Activated CD4-positive, alpha-beta memory T cell treated with anti-CD3 and anti-CD28 coated beads for 36 hours (primary cell): Measurements from ENCODE around the gene H3-3A. TPM values are rescaled to one million over a fixed set of nuclear protein-coding genes. Genes with fewer than 3 reads are reported as not detected.

Source experiments
- CTCF ChIA-PET: fragments of 350-600 bp; sonication (Branson Sonifier 250); formaldehyde crosslinking; loops from one replicate; lab custom pipeline; 2021; ENCODE audit warnings: antibody characterized with exemption, inconsistent platforms; lab: Charles Lee
- POLR2A ChIA-PET: fragments of 350-600 bp; sonication (Branson Sonifier 250); formaldehyde crosslinking; loops from one replicate; lab custom pipeline; 2021; ENCODE audit warnings: antibody characterized with exemption; lab: Charles Lee
- DNase-seq: peaks from one replicate; pipeline ENCODE4 v3.0.0-alpha.2; 2020
- H3K27ac Mint-ChIP-seq: one replicate; pipeline ENCODE4 v1.8.0; 2021; ENCODE audit warnings: mixed read lengths
- H3K27me3 Mint-ChIP-seq: one replicate; pipeline ENCODE4 v1.8.0; 2021; ENCODE audit warnings: mixed read lengths
- H3K36me3 Mint-ChIP-seq: one replicate; pipeline ENCODE4 v1.8.0; 2021; ENCODE audit warnings: mixed read lengths
- H3K4me1 Mint-ChIP-seq: one replicate; pipeline ENCODE4 v1.8.0; 2021; ENCODE audit warnings: low read depth, mixed read lengths
- H3K4me3 Mint-ChIP-seq: one replicate; pipeline ENCODE4 v1.8.0; 2021; ENCODE audit warnings: mild to moderate bottlenecking, mixed read lengths
- H3K9me3 Mint-ChIP-seq: one replicate; pipeline ENCODE4 v1.8.0; 2021; ENCODE audit warnings: mixed read lengths
- intact Hi-C: fragments of 100-400 bp; cut with micrococcal nuclease; formaldehyde crosslinking; loops from one replicate; pipeline ENCODE4 v1.15.1; 2023
- total RNA-seq, 2 experiments: library from RNA; stranded (reverse); gene quantifications; one replicate each; pipeline ENCODE4 v1.2.3, GENCODE V29; 2021

H3-3A gene
- total RNA-seq, 2 experiments from 2014 or later = 317 to 320 TPM

DNA sequence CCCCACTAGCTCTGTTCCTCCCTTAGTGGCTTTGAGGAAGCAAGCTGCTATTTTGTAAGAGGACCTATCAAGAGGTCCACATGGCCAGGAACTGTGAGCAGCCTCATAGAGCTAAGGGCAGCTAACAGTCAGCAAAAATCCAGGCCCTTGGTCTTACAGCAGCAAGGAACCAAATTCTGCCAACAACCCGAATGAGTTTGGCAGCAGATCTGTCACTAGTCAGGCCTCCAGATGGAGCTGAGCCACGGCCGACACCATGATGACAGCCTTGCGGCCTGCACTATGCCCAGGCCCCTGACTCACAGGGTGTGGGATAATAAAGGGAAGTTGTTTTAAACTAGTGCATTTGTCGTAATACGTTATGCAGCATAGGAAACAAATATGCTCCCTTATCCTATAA is 28.0 kb upstream of the H3-3A start:
- CTCF ChIA-PET = no interaction called here
- H3K4me1 Mint-ChIP-seq = no peaks in the 10 kb centered on the region

DNA sequence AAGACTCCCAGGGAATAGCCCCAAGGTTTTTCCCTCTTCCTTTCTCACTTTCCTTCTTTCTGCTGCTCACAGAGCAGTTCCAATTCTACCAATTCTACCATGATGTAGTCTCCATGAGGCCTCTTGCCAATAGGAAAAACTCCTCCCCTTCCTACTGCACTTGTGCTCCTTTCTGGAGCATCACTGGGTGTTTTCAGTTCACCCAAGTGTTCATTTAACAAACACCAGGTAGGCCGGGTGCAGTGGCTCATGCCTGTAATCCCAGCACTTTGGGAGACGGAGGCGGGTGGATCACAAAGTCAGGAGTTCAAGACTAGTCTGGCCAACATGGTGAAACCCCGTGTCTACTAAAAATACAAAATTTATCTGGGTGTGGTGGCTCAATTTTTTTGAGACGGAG is 26.6 kb upstream of the H3-3A start:
- H3K27me3 Mint-ChIP-seq = no peaks in the 10 kb centered on the region
- POLR2A ChIA-PET = no interaction called here
- DNase-seq = no peak
- H3K4me1 Mint-ChIP-seq = no peaks in the 10 kb centered on the region
- no peak overlapping the region for H3K27ac Mint-ChIP-seq
- intact Hi-C loops = no loop called here
- no peaks in the 10 kb centered on the region for H3K36me3 Mint-ChIP-seq
- CTCF ChIA-PET = no interaction called here
- no peaks in the 10 kb centered on the region for H3K9me3 Mint-ChIP-seq
- H3K4me3 Mint-ChIP-seq = no peak overlapping the region

More for the DNA sequence above, 28.0 kb upstream of the H3-3A start:
- no peak overlapping the region for H3K27ac Mint-ChIP-seq
- no peaks in the 10 kb centered on the region for H3K36me3 Mint-ChIP-seq
- DNase-seq = no peak
- intact Hi-C loops = no loop called here
- H3K4me3 Mint-ChIP-seq = no peak overlapping the region
- POLR2A ChIA-PET = no interaction called here
- no peaks in the 10 kb centered on the region for H3K9me3 Mint-ChIP-seq
- no peaks in the 10 kb centered on the region for H3K27me3 Mint-ChIP-seq

- Mint-ChIP-seq H3K9me3 (no peaks in the 10 kb centered on the region), H3K4me1 (no peaks in the 10 kb centered on the region), H3K27ac (no peak overlapping the region), H3K4me3 (no peak overlapping the region), H3K27me3 (no peaks in the 10 kb centered on the region), H3K36me3 (no peaks in the 10 kb centered on the region)
- POLR2A ChIA-PET = no interaction called here
- CTCF ChIA-PET = no interaction called here
- DNase-seq = no peak
- intact Hi-C loops = no loop called here
These were observed 23.9 kb upstream of the H3-3A start for GRCh38 chr1:226038661-226039060.

GRCh38 chr1:226041419-226041818 is 21.1 kb upstream of the H3-3A start:
- DNase-seq = no peak
- Mint-ChIP-seq H3K4me1 (no peaks in the 10 kb centered on the region), H3K27ac (no peak overlapping the region), H3K4me3 (no peak overlapping the region), H3K36me3 (no peaks in the 10 kb centered on the region), H3K9me3 (no peaks in the 10 kb centered on the region), H3K27me3 (no peaks in the 10 kb centered on the region)
- intact Hi-C loops = no loop called here
- ChIA-PET POLR2A (no interaction called here), CTCF (no interaction called here)

DNA sequence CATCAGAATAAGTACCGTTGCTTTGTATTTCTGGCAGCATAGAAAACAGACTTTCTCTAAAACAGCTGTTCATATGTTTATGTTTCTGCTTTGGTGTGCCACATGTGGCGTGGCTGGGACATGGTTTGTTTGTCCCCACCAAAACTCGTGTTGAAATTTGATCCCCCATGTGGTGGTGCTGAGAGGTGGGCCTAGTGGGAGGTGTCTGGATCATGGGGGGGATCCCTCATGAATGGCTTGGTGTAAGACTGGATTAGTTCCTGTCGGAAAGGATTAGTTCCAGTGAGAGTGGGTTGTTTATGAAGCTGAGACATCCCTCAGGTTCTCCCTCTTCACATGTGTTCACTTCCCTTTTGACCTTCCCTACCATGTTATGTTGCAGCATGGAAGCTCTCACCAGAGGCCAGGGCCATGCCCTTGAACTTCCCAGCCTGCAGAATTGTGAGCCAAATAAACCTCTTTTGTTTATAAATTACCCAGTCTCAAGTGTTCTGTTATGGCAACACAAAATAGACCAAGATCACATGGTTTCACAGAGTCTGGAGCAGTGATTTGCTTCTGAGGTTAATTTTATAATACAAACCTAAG is 17.9 kb upstream of the H3-3A start:
- intact Hi-C loops = no loop called here
- no peak overlapping the region for H3K4me3 Mint-ChIP-seq
- no peak for DNase-seq
- H3K4me1 Mint-ChIP-seq = no peaks in the 10 kb centered on the region
- ChIA-PET POLR2A (no interaction called here), CTCF (no interaction called here)
- H3K27me3 Mint-ChIP-seq = no peaks in the 10 kb centered on the region
- H3K9me3 Mint-ChIP-seq = no peaks in the 10 kb centered on the region
- no peak overlapping the region for H3K27ac Mint-ChIP-seq
- H3K36me3 Mint-ChIP-seq = no peaks in the 10 kb centered on the region

DNA sequence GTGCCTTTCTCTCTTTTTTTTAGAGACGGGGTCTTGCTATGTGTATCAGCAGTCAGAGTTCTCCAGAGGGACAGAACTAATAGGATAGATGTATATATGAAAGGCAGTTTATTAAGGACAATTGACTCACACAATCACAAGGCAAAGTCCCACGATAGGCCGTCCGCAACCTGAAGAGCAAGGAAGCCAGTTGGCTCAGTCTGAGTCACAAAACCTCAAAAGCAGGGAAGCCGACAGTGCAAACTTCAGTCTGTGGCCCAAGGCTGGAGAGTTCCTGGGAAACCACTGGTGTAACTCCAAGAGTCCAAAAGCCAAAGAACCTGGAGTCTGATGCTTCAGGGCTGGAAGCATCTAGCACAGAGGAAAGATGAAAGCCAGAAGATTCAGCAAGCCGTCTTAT is 16.3 kb upstream of the H3-3A start:
- Mint-ChIP-seq H3K9me3 (no peaks in the 10 kb centered on the region), H3K27ac (no peak overlapping the region), H3K27me3 (no peaks in the 10 kb centered on the region), H3K36me3 (no peaks in the 10 kb centered on the region), H3K4me3 (no peak overlapping the region), H3K4me1 (no peaks in the 10 kb centered on the region)
- ChIA-PET CTCF (no interaction called here), POLR2A (no interaction called here)
- DNase-seq = no peak
- intact Hi-C loops = no loop called here

DNA sequence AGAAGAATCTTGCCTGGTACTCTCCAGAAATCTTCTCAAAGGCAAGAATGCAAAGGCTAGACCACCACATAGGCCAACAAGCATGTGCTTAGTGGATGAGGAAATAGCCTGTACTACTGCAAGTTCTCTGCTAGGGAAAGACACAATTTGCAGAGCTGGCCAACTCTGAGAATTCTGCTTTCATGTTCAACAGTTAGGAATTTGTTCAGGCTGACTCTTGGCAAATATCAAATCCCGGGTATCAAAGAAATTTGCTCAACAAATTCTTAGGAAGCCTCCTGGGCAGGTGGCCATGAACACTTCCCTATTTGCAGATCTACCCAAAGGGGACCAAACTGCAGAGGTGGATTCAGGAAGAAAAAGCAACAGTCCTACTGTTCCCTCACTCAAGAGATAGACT is 15.0 kb upstream of the H3-3A start:
- no peaks in the 10 kb centered on the region for H3K36me3 Mint-ChIP-seq
- H3K27me3 Mint-ChIP-seq = no peaks in the 10 kb centered on the region
- H3K4me1 Mint-ChIP-seq = no peaks in the 10 kb centered on the region
- no peak overlapping the region for H3K27ac Mint-ChIP-seq
- ChIA-PET POLR2A (no interaction called here), CTCF (no interaction called here)
- no peak for DNase-seq
- intact Hi-C loops = no loop called here
- H3K4me3 Mint-ChIP-seq = no peak overlapping the region
- H3K9me3 Mint-ChIP-seq = no peaks in the 10 kb centered on the region

GRCh38 chr1:226048886-226049285 is 13.6 kb upstream of the H3-3A start:
- intact Hi-C loops = no loop called here
- Mint-ChIP-seq H3K27me3 (no peaks in the 10 kb centered on the region), H3K9me3 (no peaks in the 10 kb centered on the region), H3K4me1 (no peaks in the 10 kb centered on the region), H3K36me3 (no peaks in the 10 kb centered on the region), H3K4me3 (no peak overlapping the region), H3K27ac (no peak overlapping the region)
- POLR2A ChIA-PET = no interaction called here
- DNase-seq = no peak
- CTCF ChIA-PET = no interaction called here

DNA sequence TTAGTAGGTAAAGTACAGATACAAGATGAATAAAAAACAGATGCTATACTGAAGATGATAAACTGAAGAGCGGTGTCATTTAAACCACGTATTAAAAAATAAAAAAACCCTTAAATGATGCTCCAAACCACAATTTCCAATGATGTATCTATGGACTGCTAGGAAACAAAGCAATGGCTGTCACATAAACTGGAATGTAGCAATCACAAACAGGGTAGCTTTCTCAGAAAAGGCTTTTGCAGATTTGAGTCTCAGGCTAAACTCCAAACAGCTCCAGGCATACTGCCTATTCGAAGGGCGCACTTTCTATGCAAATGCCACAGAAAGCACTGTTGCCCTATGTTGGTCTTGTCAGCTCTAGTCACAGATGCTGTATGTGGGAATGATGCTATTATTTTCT is 12.4 kb upstream of the H3-3A start:
- Mint-ChIP-seq H3K36me3 (no peaks in the 10 kb centered on the region), H3K4me3 (no peak overlapping the region), H3K27ac (no peak overlapping the region), H3K27me3 (no peaks in the 10 kb centered on the region), H3K9me3 (no peaks in the 10 kb centered on the region), H3K4me1 (no peaks in the 10 kb centered on the region)
- POLR2A ChIA-PET = interaction anchor here (1.2 to 1.5 kb wide), 2 partner anchors 13 to 19 kb away, joined by 3 to 4 read pairs; partner anchors contain the start of gene H3-3A
- CTCF ChIA-PET = interaction anchor here (0.7 to 1.3 kb wide), 2 partner anchors 12 to 63 kb away, joined by 3 to 4 read pairs; partner anchors contain the start of gene H3-3A
- intact Hi-C loops = no loop called here
- DNase-seq = no peak

DNA sequence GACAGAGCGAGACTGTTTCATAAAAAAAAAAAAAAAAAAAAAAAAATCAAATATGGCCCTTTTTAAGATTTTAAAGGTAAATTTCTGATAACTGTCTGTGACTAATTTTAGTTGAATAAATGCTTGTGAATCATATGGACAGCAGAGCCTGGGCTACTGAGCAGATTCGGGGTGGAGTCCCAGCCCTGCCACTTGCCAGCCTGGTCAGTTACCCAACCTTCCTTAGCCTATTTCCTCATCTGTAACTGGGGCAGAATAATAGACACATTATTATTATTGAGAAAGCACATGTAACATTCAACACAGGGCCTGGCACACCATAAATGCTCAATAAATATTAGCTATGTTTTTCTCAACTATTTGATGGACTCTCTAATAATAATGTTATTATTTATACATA is 11.2 kb upstream of the H3-3A start:
- POLR2A ChIA-PET = interaction anchor here (1.2 to 1.5 kb wide), 2 partner anchors 12 to 18 kb away, joined by 3 to 4 read pairs; partner anchors contain the start of gene H3-3A
- H3K27me3 Mint-ChIP-seq = no peaks in the 10 kb centered on the region
- no peak for DNase-seq
- no peak overlapping the region for H3K27ac Mint-ChIP-seq
- H3K36me3 Mint-ChIP-seq = peaks cover 2% of the 10 kb centered on the region
- intact Hi-C loops = no loop called here
- no peak overlapping the region for H3K4me3 Mint-ChIP-seq
- CTCF ChIA-PET = no interaction called here
- H3K4me1 Mint-ChIP-seq = peaks cover 3% of the 10 kb centered on the region
- no peaks in the 10 kb centered on the region for H3K9me3 Mint-ChIP-seq

- H3K4me1 Mint-ChIP-seq = peaks cover 4% of the 10 kb centered on the region
- H3K4me3 Mint-ChIP-seq = no peak overlapping the region
- H3K9me3 Mint-ChIP-seq = no peaks in the 10 kb centered on the region
- CTCF ChIA-PET = interaction anchor here (1.8 kb wide), 1 partner anchor 13 kb away, joined by 6 read pairs; no protein-coding TSS in a partner anchor
- no peak overlapping the region for H3K27ac Mint-ChIP-seq
- peaks cover 4% of the 10 kb centered on the region for H3K36me3 Mint-ChIP-seq
- intact Hi-C loops = no loop called here
- DNase-seq = no peak
- POLR2A ChIA-PET = no interaction called here
- H3K27me3 Mint-ChIP-seq = no peaks in the 10 kb centered on the region
These were observed 10.5 kb upstream of the H3-3A start for GRCh38 chr1:226052061-226052460.

- Mint-ChIP-seq H3K9me3 (no peaks in the 10 kb centered on the region), H3K4me1 (peaks cover 4% of the 10 kb centered on the region), H3K36me3 (peaks cover 8% of the 10 kb centered on the region), H3K4me3 (no peak overlapping the region), H3K27me3 (no peaks in the 10 kb centered on the region), H3K27ac (no peak overlapping the region)
- no peak for DNase-seq
- ChIA-PET POLR2A (no interaction called here), CTCF (interaction anchor here (1.6 kb wide), 1 partner anchor 10 kb away, joined by 6 read pairs; no protein-coding TSS in a partner anchor)
- intact Hi-C loops = no loop called here
These were observed 7.8 kb upstream of the H3-3A start for GRCh38 chr1:226054519-226055327.
